GM12875 (cell line): Measurements from ENCODE around the gene HSPA12A.

Experiments used
- H3K4me3 ChIP-seq: one replicate; pipeline ENCODE4 v1.5.1; 2011; ENCODE audit warnings: low read depth, low read length, control low read depth
- CTCF ChIP-seq: IDR thresholded peaks from 2 replicates; pipeline ENCODE4 v1.5.1; 2011; ENCODE audit warnings: low read depth, mild to moderate bottlenecking, control low read depth, inconsistent platforms, low read length, moderate library complexity, borderline replicate concordance; ENCODE audit not compliant: insufficient read depth

HSPA12A gene

GRCh38 chr10:116697816-116698215 is 44.5 kb downstream of the HSPA12A start:
- no peak for TF ChIP-seq CTCF
- no peak overlapping the region for H3K4me3 ChIP-seq

- no peak for TF ChIP-seq CTCF
- no peak overlapping the region for H3K4me3 ChIP-seq
Measured at GRCh38 chr10:116696919-116697318, 45.4 kb downstream of the HSPA12A start.

- H3K4me3 ChIP-seq = no peak overlapping the region
- no peak for TF ChIP-seq CTCF
Measured at GRCh38 chr10:116694927-116695268, 47.5 kb downstream of the HSPA12A start.

- H3K4me3 ChIP-seq = no peak overlapping the region
Measured at GRCh38 chr10:116694243-116694926, 48.0 kb downstream of the HSPA12A start.

GRCh38 chr10:116692225-116692624 is 50.1 kb downstream of the HSPA12A start:
- H3K4me3 ChIP-seq = no peak overlapping the region
- no peak for TF ChIP-seq CTCF

More at GRCh38 chr10:116694243-116694926, 48.0 kb downstream of the HSPA12A start:
- no peak for TF ChIP-seq CTCF

- no peak for TF ChIP-seq CTCF
- H3K4me3 ChIP-seq = no peak overlapping the region
Measured at GRCh38 chr10:116691635-116692034, 50.7 kb downstream of the HSPA12A start.
